Cardiac muscle cell (in vitro differentiated cells and primary cell): ENCODE measurements around the gene MLLT1. TPM values are rescaled to one million over a fixed set of nuclear protein-coding genes. Genes with fewer than 3 reads are reported as not detected.
A peak's percentile ranks its signal among the peaks of the same experiment; 100 is the strongest.

ENCODE experiments used
- DNase-seq, 2 donors: peaks; one replicate each; pipeline versions ENCODE4 v3.0.0 to v3.0.0-alpha.2; 2010 to 2017; ENCODE audit warnings: low read depth in 1 of 2, low spot score in 1 of 2
- H3K27ac ChIP-seq: fragments of 200-600 bp; sonication (generic); 2 replicates; pipeline ENCODE4 v1.5.1; 2016
- H3K27me3 ChIP-seq: fragments of 200-600 bp; sonication (generic); 2 replicates; pipeline ENCODE4 v1.6.0; 2016; ENCODE audit warnings: control low read depth
- H3K36me3 ChIP-seq: fragments of 200-600 bp; sonication (generic); 2 replicates; pipeline ENCODE4 v1.5.1; 2016; ENCODE audit warnings: control low read depth
- H3K4me1 ChIP-seq: fragments of 200-600 bp; sonication (generic); 2 replicates; pipeline ENCODE4 v1.8.1; 2017; ENCODE audit warnings: low read depth, mild to moderate bottlenecking, mixed run types
- H3K4me3 ChIP-seq: fragments of 200-600 bp; sonication (generic); 2 replicates; pipeline ENCODE4 v1.5.1; 2016; ENCODE audit warnings: mild to moderate bottlenecking
- H3K9me3 ChIP-seq: fragments of 200-600 bp; sonication (generic); 2 replicates; pipeline ENCODE4 v1.5.1; 2017; ENCODE audit warnings: low read depth, mild to moderate bottlenecking, control low read depth
- CTCF ChIP-seq: IDR thresholded peaks from 2 replicates; pipeline ENCODE4 v1.5.1; 2012; ENCODE audit warnings: low read depth, mild to moderate bottlenecking, low read length
- polyA plus RNA-seq: library from polyadenylated mRNA; unstranded; fragments of >200 nt; fragmentation: Nextera tagmentation; extraction: Ambion mirVana; gene quantifications from 2 replicates; pipeline ENCODE4 v1.2.1, GENCODE V29; 2016
- total RNA-seq: library from RNA; depleted of rRNA; stranded (reverse); fragments of >200 nt; gene quantifications from 2 replicates; pipeline ENCODE4 v1.2.3, GENCODE V29; 2016

The MLLT1 gene
- total and polyA plus RNA-seq, 2 experiments from 2014 or later = 31.1 to 46.9 TPM

DNA sequence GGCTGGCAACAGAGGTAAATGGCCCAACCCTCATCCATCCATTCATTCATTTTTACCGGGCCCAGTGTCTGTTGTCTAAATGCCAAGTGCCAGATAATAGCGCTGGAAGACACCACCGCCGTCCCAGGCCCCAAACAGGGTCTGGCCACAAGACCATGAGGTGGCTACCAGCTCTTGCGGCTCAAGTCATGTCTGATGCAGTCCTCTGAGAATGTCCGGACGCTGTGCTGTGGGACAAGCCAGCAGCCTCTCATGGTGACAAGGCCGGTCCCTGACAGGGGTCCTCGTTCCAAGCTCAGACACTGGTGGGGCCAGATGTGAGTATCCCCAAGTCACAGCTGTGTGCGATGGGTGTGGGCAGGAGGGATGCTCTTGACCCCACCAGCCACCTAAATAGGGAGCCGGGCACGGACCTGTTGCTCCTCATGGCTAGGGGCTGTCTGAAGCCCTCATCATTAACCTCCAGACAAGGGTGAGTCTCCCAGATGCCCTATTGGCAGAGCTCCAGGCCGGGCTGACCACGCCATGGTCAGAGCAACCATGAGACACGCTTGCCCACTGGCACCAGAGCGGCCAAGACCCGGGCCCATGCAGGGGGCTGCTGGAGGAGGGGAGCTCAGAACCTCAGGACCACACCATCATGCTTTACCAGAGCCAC lies 58.4 kb downstream of the MLLT1 start:
- no peaks in the 10 kb centered on the region for H3K27me3 ChIP-seq
- no peaks in the 10 kb centered on the region for H3K9me3 ChIP-seq
- peaks cover 13% of the 10 kb centered on the region for H3K36me3 ChIP-seq
- DNase-seq = no peak
- H3K4me3 ChIP-seq = no peak overlapping the region
- peaks cover 23% of the 10 kb centered on the region for H3K4me1 ChIP-seq
- no peak for TF ChIP-seq CTCF
- no peak overlapping the region for H3K27ac ChIP-seq

DNA sequence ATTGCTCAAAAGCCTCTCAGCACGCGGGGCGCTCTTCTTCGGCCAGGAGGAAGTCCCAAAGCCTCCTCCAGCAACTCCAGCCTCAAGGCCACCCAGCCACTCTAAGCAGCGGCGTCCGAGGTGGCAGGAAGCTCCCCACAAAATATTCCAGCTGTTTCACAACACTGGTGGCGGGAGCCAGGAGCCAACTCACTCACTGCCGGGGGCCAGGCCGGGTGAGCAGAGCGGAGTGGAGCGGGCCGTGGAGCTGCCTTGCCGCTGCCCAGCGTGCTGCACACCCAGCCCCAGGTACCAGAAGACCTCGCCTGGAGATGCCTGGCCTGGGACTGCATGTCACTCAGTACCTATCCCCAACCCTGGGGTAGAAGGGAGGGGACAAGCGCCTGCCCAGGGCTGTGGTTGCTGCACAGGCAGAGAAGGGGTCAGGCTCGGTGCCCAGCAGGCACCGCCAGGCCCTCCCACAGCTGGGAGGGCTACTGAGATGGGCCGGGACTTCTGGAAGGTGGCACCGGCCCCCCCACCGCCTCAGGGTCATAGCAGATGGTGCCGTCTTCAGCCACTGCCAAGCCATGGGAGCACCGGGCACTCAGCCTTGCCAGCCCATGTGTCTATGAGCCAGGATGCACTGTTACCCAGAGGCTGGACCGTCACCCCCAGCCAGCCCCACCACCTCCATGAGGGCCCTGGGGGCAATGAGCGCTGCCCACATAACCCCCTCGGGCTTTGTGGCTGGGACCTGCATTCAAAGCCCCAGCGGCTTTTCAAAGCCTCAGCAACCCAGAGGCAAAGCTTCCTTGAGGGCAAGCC lies 59.2 kb downstream of the MLLT1 start:
- Histone ChIP-seq H3K4me3 (no peak overlapping the region), H3K4me1 (peaks cover 27% of the 10 kb centered on the region), H3K36me3 (peaks cover 7% of the 10 kb centered on the region), H3K27me3 (no peaks in the 10 kb centered on the region), H3K9me3 (no peaks in the 10 kb centered on the region), H3K27ac (peak overlapping the region; percentile 97)
- DNase-seq = peak in 1 of 2 donors; percentile 85
- TF ChIP-seq CTCF = no peak

DNA sequence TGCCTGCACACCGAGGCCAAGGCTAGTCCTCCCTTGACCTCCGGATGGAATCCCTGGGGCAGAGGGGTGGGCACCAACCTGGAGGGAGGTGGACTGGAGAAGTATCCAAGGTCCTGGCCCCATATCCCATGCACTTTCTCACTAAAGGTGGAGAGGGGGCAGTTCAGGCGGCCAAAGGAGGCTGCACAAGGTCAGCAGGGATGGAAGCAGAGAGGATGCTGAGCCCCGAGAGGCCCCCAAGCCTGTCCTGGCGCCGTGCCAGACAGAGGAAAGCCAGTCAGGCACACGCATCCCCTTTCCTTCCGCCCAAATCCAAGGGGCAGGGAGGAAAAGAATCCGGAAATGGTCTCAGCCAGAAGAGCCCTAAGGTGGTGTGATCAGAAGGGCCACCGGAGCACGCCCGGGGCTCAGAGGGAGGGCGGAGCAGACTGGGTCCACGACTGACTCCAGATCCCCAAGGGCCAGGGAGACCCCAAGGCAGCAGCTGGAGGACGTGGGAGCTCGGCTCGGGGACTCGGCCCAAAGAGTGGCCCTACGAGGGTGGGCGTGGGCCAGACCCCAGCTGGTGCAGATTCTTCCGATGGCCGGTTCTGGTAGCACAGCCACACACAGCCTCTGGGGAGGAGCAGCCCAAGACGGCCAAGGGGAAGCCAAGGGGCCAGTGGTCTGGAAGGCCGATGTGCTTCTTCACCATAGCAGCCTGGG lies 60.0 kb downstream of the MLLT1 start:
- TF ChIP-seq CTCF = no peak
- H3K4me1 ChIP-seq = peaks cover 27% of the 10 kb centered on the region
- peak overlapping the region; percentile 97 for H3K27ac ChIP-seq
- peaks cover 4% of the 10 kb centered on the region for H3K36me3 ChIP-seq
- no peaks in the 10 kb centered on the region for H3K27me3 ChIP-seq
- H3K4me3 ChIP-seq = no peak overlapping the region
- peak in 1 of 2 donors; percentile 42 for DNase-seq
- no peaks in the 10 kb centered on the region for H3K9me3 ChIP-seq

- Histone ChIP-seq H3K4me1 (peaks cover 27% of the 10 kb centered on the region), H3K9me3 (no peaks in the 10 kb centered on the region), H3K36me3 (peaks cover 4% of the 10 kb centered on the region), H3K4me3 (no peak overlapping the region), H3K27me3 (no peaks in the 10 kb centered on the region), H3K27ac (peak overlapping the region; percentile 97)
- no peak for TF ChIP-seq CTCF
- no peak for DNase-seq
Observed at GRCh38 chr19:6219147-6219525, 60.6 kb downstream of the MLLT1 start.

- peak overlapping the region; percentile 97 for H3K27ac ChIP-seq
- peak; percentile 90 for TF ChIP-seq CTCF
- H3K36me3 ChIP-seq = peaks cover 4% of the 10 kb centered on the region
- no peaks in the 10 kb centered on the region for H3K27me3 ChIP-seq
- no peak overlapping the region for H3K4me3 ChIP-seq
- no peaks in the 10 kb centered on the region for H3K9me3 ChIP-seq
- peaks cover 27% of the 10 kb centered on the region for H3K4me1 ChIP-seq
- DNase-seq = peak; percentile 84 to 85
Observed at GRCh38 chr19:6218491-6219146, 61.2 kb downstream of the MLLT1 start.
